Neural cell (in vitro differentiated cells): ENCODE measurements around the gene CLDN24. TPM values are rescaled to one million over a fixed set of nuclear protein-coding genes. Genes with fewer than 3 reads are reported as not detected.

Experiments
- H2AFZ ChIP-seq: fragments of 200-600, 300-800 bp; sonication (generic), shearing (Covaris generic); 2 replicates; pipeline ENCODE4 v1.6.0; 2014; ENCODE audit warnings: low read depth, mild to moderate bottlenecking, antibody characterized with exemption, low read length, moderate library complexity
- H3F3A ChIP-seq: fragments of 200-600 bp; shearing (Covaris generic); 2 replicates; pipeline ENCODE4 v1.6.1; 2016; ENCODE audit warnings: mild to moderate bottlenecking, moderate library complexity, mixed read lengths, antibody characterized with exemption, low read length; ENCODE audit not compliant: insufficient read depth, poor library complexity, severe bottlenecking
- H3K27ac ChIP-seq: fragments of 200-600, 300-800 bp; sonication (generic), shearing (Covaris generic); 2 replicates; pipeline ENCODE4 v1.5.1; 2014; ENCODE audit warnings: mild to moderate bottlenecking, low read length, moderate library complexity
- H3K27me3 ChIP-seq: fragments of 300-800, 200-600 bp; sonication (generic), shearing (Covaris generic); 2 replicates; pipeline ENCODE4 v1.6.0; 2014; ENCODE audit warnings: mild to moderate bottlenecking, low read depth, low read length, moderate library complexity; ENCODE audit not compliant: insufficient read depth
- H3K36me3 ChIP-seq: fragments of 300-800, 200-600 bp; sonication (generic), shearing (Covaris generic); 2 replicates; pipeline ENCODE4 v1.5.1; 2014; ENCODE audit warnings: mild to moderate bottlenecking, antibody characterized with exemption, low read length, moderate library complexity; ENCODE audit not compliant: insufficient read depth
- H3K4me2 ChIP-seq: fragments of 300-800, 200-600 bp; sonication (generic), shearing (Covaris generic); 2 replicates; pipeline ENCODE4 v1.6.0; 2014; ENCODE audit warnings: mild to moderate bottlenecking, low read length
- H3K4me3 ChIP-seq: fragments of 300-800, 200-600 bp; sonication (generic), shearing (Covaris generic); 2 replicates; pipeline ENCODE4 v1.5.1; 2014; ENCODE audit warnings: mild to moderate bottlenecking, low read length, moderate library complexity
- H3K79me2 ChIP-seq: fragments of 200-600 bp; shearing (Covaris generic); replicated peaks from 2 replicates; pipeline ENCODE4 v1.6.0; 2014; ENCODE audit warnings: mild to moderate bottlenecking, low read length, moderate library complexity; ENCODE audit not compliant: insufficient read depth
- H3K9ac ChIP-seq: fragments of 300-800, 200-600 bp; sonication (generic), shearing (Covaris generic); 2 replicates; pipeline ENCODE4 v1.6.1; 2016; ENCODE audit warnings: mild to moderate bottlenecking, low read length, mixed read lengths
- H3K9me2 ChIP-seq: fragments of 200-600 bp; shearing (Covaris generic); 2 replicates; pipeline ENCODE4 v1.6.1; 2016; ENCODE audit warnings: mild to moderate bottlenecking, low read length, mixed read lengths; ENCODE audit not compliant: insufficient read depth
- H3K9me3 ChIP-seq: fragments of 200-600, 300-800 bp; sonication (generic), shearing (Covaris generic); 2 replicates; pipeline ENCODE4 v1.6.1; 2016; ENCODE audit warnings: mild to moderate bottlenecking, mixed run types, low read length, moderate library complexity, mixed read lengths
- H4K20me1 ChIP-seq: fragments of 200-600 bp; shearing (Covaris generic); 2 replicates; pipeline ENCODE4 v1.6.1; 2016; ENCODE audit warnings: mild to moderate bottlenecking, mixed run types; ENCODE audit not compliant: insufficient read depth
- EP300 ChIP-seq: fragments of 450-650 bp; conservative IDR thresholded peaks from 2 replicates; pipeline ENCODE4 v1.6.1; 2014; ENCODE audit warnings: antibody characterized with exemption, mild to moderate bottlenecking, moderate library complexity; ENCODE audit not compliant: poor library complexity, severe bottlenecking
- EZH2 ChIP-seq: fragments of 200-600, 300-800 bp; shearing (Covaris generic), sonication (generic); IDR thresholded peaks from 2 replicates; pipeline ENCODE4 v1.6.1; 2014; ENCODE audit warnings: antibody characterized with exemption, low read length, borderline replicate concordance, mild to moderate bottlenecking; ENCODE audit not compliant: insufficient read depth, poor library complexity, severe bottlenecking
- MXI1 ChIP-seq: fragments of 450-650 bp; conservative IDR thresholded peaks from 2 replicates; pipeline ENCODE4 v1.6.1; 2014; ENCODE audit warnings: antibody characterized with exemption, mild to moderate bottlenecking; ENCODE audit not compliant: poor library complexity, severe bottlenecking
- POLR2AphosphoS5 ChIP-seq: IDR thresholded peaks from 2 replicates; pipeline ENCODE4 v1.6.1; 2012
- RAD21 ChIP-seq: fragments of 450-650 bp; conservative IDR thresholded peaks from 2 replicates; pipeline ENCODE4 v1.6.1; 2014; ENCODE audit warnings: antibody characterized with exemption, mild to moderate bottlenecking, moderate library complexity
- SMC3 ChIP-seq: fragments of 450-650 bp; conservative IDR thresholded peaks from 2 replicates; pipeline ENCODE4 v1.6.1; 2014; ENCODE audit warnings: antibody characterized with exemption, mild to moderate bottlenecking, moderate library complexity; ENCODE audit not compliant: poor library complexity
- TAF1 ChIP-seq: IDR thresholded peaks from 2 replicates; pipeline ENCODE4 v1.6.1; 2012; ENCODE audit warnings: low read depth
- polyA plus RNA-seq: library from polyadenylated mRNA; depleted of rRNA; stranded (reverse); fragments of >200 nt; gene quantifications from 2 replicates; pipeline ENCODE4 v1.2.3, GENCODE V29; 2014
- TF ChIP-seq, protein P1 (sequence below): IDR thresholded peaks from 2 replicates; pipeline ENCODE4 v1.6.1; 2012; ENCODE audit warnings: borderline replicate concordance
- TF ChIP-seq, protein P2 (sequence below): fragments of 450-650 bp; IDR thresholded peaks from 2 replicates; pipeline ENCODE4 v1.5.1; 2014; ENCODE audit warnings: antibody characterized with exemption, mild to moderate bottlenecking, moderate library complexity; ENCODE audit not compliant: poor library complexity, severe bottlenecking

CLDN24 gene
- polyA plus RNA-seq, 1 donor from 2014 or later: not detected

DNA sequence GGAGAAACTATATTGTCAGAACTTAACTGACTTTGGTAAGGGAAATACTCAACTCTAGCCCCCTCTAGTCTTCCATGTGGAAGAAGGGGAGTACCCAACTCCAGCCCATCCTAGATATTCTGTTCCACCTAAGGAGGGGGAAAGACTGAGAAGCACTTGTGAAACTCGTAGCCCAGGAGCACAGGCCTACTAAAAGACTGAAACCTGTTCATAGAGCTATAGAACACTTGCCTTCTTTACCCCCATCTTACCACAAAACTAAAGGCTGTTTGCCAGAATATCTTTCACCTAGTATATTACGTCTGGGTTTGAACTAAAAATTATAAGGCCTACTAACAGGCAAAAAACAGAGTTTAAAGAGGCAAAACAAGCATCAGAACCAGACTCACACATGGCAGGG lies 17.7 kb downstream of the CLDN24 start:
- Histone ChIP-seq H3K9ac (no peak overlapping the region), H3K36me3 (no peaks in the 10 kb centered on the region), H3K4me2 (no peak overlapping the region), H2AFZ (no peak overlapping the region), H3K4me3 (no peak overlapping the region), H3K79me2 (no peaks in the 10 kb centered on the region), H3K9me2 (no peaks in the 10 kb centered on the region), H3K9me3 (no peaks in the 10 kb centered on the region), H4K20me1 (no peaks in the 10 kb centered on the region), H3K27me3 (no peaks in the 10 kb centered on the region), H3K27ac (no peak overlapping the region), H3F3A (no peaks in the 10 kb centered on the region)
- no peak for TF ChIP-seq SMC3
- TF ChIP-seq POLR2AphosphoS5: no peak
- no peak for TF ChIP-seq EP300
- TF ChIP-seq, protein P1, sequence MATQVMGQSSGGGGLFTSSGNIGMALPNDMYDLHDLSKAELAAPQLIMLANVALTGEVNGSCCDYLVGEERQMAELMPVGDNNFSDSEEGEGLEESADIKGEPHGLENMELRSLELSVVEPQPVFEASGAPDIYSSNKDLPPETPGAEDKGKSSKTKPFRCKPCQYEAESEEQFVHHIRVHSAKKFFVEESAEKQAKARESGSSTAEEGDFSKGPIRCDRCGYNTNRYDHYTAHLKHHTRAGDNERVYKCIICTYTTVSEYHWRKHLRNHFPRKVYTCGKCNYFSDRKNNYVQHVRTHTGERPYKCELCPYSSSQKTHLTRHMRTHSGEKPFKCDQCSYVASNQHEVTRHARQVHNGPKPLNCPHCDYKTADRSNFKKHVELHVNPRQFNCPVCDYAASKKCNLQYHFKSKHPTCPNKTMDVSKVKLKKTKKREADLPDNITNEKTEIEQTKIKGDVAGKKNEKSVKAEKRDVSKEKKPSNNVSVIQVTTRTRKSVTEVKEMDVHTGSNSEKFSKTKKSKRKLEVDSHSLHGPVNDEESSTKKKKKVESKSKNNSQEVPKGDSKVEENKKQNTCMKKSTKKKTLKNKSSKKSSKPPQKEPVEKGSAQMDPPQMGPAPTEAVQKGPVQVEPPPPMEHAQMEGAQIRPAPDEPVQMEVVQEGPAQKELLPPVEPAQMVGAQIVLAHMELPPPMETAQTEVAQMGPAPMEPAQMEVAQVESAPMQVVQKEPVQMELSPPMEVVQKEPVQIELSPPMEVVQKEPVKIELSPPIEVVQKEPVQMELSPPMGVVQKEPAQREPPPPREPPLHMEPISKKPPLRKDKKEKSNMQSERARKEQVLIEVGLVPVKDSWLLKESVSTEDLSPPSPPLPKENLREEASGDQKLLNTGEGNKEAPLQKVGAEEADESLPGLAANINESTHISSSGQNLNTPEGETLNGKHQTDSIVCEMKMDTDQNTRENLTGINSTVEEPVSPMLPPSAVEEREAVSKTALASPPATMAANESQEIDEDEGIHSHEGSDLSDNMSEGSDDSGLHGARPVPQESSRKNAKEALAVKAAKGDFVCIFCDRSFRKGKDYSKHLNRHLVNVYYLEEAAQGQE: no peak
- TF ChIP-seq EZH2: no peak
- no peak for TF ChIP-seq MXI1
- TF ChIP-seq, protein P2, sequence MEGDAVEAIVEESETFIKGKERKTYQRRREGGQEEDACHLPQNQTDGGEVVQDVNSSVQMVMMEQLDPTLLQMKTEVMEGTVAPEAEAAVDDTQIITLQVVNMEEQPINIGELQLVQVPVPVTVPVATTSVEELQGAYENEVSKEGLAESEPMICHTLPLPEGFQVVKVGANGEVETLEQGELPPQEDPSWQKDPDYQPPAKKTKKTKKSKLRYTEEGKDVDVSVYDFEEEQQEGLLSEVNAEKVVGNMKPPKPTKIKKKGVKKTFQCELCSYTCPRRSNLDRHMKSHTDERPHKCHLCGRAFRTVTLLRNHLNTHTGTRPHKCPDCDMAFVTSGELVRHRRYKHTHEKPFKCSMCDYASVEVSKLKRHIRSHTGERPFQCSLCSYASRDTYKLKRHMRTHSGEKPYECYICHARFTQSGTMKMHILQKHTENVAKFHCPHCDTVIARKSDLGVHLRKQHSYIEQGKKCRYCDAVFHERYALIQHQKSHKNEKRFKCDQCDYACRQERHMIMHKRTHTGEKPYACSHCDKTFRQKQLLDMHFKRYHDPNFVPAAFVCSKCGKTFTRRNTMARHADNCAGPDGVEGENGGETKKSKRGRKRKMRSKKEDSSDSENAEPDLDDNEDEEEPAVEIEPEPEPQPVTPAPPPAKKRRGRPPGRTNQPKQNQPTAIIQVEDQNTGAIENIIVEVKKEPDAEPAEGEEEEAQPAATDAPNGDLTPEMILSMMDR: no peak
- TF ChIP-seq RAD21: no peak
- TF ChIP-seq TAF1: no peak

- H3F3A ChIP-seq: no peaks in the 10 kb centered on the region
- H3K9me2 ChIP-seq: no peaks in the 10 kb centered on the region
- H3K27ac ChIP-seq: no peak overlapping the region
- no peaks in the 10 kb centered on the region for H3K79me2 ChIP-seq
- no peaks in the 10 kb centered on the region for H3K27me3 ChIP-seq
- no peak overlapping the region for H3K4me3 ChIP-seq
- no peak overlapping the region for H2AFZ ChIP-seq
- no peak overlapping the region for H3K4me2 ChIP-seq
- TF ChIP-seq EP300: no peak
- TF ChIP-seq SMC3: no peak
- TF ChIP-seq POLR2AphosphoS5: no peak
- TF ChIP-seq, protein P1: no peak
- TF ChIP-seq RAD21: no peak
- TF ChIP-seq, protein P2: no peak
- TF ChIP-seq TAF1: no peak
- no peak for TF ChIP-seq MXI1
- TF ChIP-seq EZH2: no peak
- no peaks in the 10 kb centered on the region for H4K20me1 ChIP-seq
- no peak overlapping the region for H3K9ac ChIP-seq
- H3K9me3 ChIP-seq: no peaks in the 10 kb centered on the region
- H3K36me3 ChIP-seq: no peaks in the 10 kb centered on the region
Measured at GRCh38 chr4:183304067-183304466, 18.2 kb downstream of the CLDN24 start.
